ENCODE measurements around the gene SSBP3.

- no peak for TF ChIP-seq CTCF (IDR thresholded peaks at IDR 0.05; ENCODE audit: borderline replicate concordance, extremely low read depth, low read length, poor library complexity, severe bottlenecking)
- no peak for TF ChIP-seq EZH2 (IDR thresholded peaks at IDR 0.05; ENCODE audit: borderline replicate concordance, low read depth, low read length, severe bottlenecking)
Measured at GRCh38 chr1:54283635-54284385, 122.4 kb downstream of the SSBP3 start.

Measured in DND-41 (cell line).